PC-3 (cell line): ENCODE data around the gene G6PC1.

Experiments used
- CTCF ChIP-seq: fragments of 300-600 bp; sonication (generic); conservative IDR thresholded peaks from 2 replicates; pipeline ENCODE4 v1.5.1; 2017; ENCODE audit warnings: antibody characterized with exemption, low read depth, mild to moderate bottlenecking, low read length
- EZH2 ChIP-seq: fragments of 300-600 bp; sonication (generic); IDR thresholded peaks from one replicate; pipeline ENCODE4 v1.6.1; 2017; ENCODE audit warnings: antibody characterized with exemption, mild to moderate bottlenecking, low read length; ENCODE audit not compliant: unreplicated experiment

- no peak for TF ChIP-seq CTCF
- no peak for TF ChIP-seq EZH2
These were observed 9.0 kb upstream of the G6PC1 start for GRCh38 chr17:42891539-42892152.
